NCI-H1930 (cell line): ENCODE data around the gene PLEKHH2.

Experiments
- DNase-seq, 2 experiments: peaks; one replicate each; lab custom pipeline; 2025; lab: John Stamatoyannopoulos, UW

PLEKHH2 gene

GRCh38 chr2:43812006-43812405, 174.9 kb downstream of the PLEKHH2 start:
- no peak for DNase-seq

DNA sequence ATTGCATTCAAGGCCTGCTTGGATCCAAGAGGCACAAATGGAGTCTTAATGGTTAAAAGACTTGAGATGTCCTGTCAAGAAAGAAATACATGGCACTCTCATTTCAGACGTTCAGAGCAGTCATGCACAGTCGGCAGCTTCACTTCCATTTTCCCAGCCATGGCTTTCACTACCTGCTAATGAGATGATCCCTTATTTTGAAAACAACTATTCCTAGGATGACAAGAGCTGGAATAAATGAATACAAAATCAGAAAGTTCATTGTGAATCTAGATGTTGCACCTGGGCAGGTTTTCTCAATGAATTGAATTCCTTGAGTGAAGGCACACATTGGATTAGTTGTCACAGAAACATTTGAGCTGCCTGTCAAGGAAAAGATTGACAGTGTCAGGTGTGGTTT, 175.9 kb downstream of the PLEKHH2 start:
- no peak for DNase-seq

- DNase-seq = no peak
Measured at GRCh38 chr2:43814711-43815110, 177.7 kb downstream of the PLEKHH2 start.
